HL-60 (cell line): ENCODE data around the gene CLEC9A.

ENCODE experiments used
- DNase-seq, 2 experiments: peaks; one replicate each; pipeline ENCODE4 v3.0.0-alpha.2; 2010 to 2020; ENCODE audit warnings: low read depth in 1 of 2, low spot score in 1 of 2
- H3K27ac ChIP-seq: fragments of 250-450 bp; sonication (Bioruptor Pico); replicated peaks from 2 replicates; pipeline ENCODE4 v1.5.1; 2020; ENCODE audit warnings: mild to moderate bottlenecking, moderate library complexity
- H3K27me3 ChIP-seq: fragments of 250-450 bp; sonication (Bioruptor Pico); 2 replicates; pipeline ENCODE4 v1.5.1; 2021; ENCODE audit warnings: mild to moderate bottlenecking, moderate library complexity; ENCODE audit not compliant: insufficient read depth, poor library complexity, severe bottlenecking
- H3K4me3 ChIP-seq: replicated peaks from 2 replicates; pipeline ENCODE4 v1.5.1; 2011; ENCODE audit warnings: mild to moderate bottlenecking, control low read depth, low read length; ENCODE audit not compliant: insufficient read depth
- CTCF ChIP-seq: IDR thresholded peaks from one replicate; pipeline ENCODE4 v1.5.1; 2011; ENCODE audit warnings: low read length, control low read depth, inconsistent platforms; ENCODE audit not compliant: insufficient read depth
- GABPA ChIP-seq: IDR thresholded peaks from 2 replicates; pipeline ENCODE4 v1.6.1; 2012; ENCODE audit warnings: low read depth
- POLR2AphosphoS5 ChIP-seq: IDR thresholded peaks from 2 replicates; pipeline ENCODE4 v1.6.1; 2012; ENCODE audit warnings: low read depth
- REST ChIP-seq: IDR thresholded peaks from 2 replicates; pipeline ENCODE4 v1.6.1; 2012; ENCODE audit warnings: low read depth; ENCODE audit not compliant: insufficient replicate concordance
- SPI1 ChIP-seq: IDR thresholded peaks from 2 replicates; pipeline ENCODE4 v1.6.1; 2012; ENCODE audit warnings: low read depth, mild to moderate bottlenecking, borderline replicate concordance

The CLEC9A gene

GRCh38 chr12:10113920-10114319, 83.4 kb downstream of the CLEC9A start:
- no peaks in the 10 kb centered on the region for H3K27me3 ChIP-seq
- DNase-seq = no peak
- TF ChIP-seq SPI1 (no peak), POLR2AphosphoS5 (no peak), REST (no peak), GABPA (no peak), CTCF (no peak)

GRCh38 chr12:10115311-10115710, 84.8 kb downstream of the CLEC9A start:
- no peaks in the 10 kb centered on the region for H3K27me3 ChIP-seq
- no peak overlapping the region for H3K27ac ChIP-seq
- TF ChIP-seq REST = no peak
- no peak for TF ChIP-seq GABPA
- no peak for TF ChIP-seq CTCF
- TF ChIP-seq POLR2AphosphoS5 = no peak
- no peak for TF ChIP-seq SPI1
- no peak overlapping the region for H3K4me3 ChIP-seq
- no peak for DNase-seq

More at GRCh38 chr12:10113920-10114319, 83.4 kb downstream of the CLEC9A start:
- Histone ChIP-seq H3K27ac (no peak overlapping the region), H3K4me3 (no peak overlapping the region)
